ENCODE results near the gene PRH1.

The PRH1 gene

GRCh38 chr12:10842862-10843261, 41.2 kb downstream of the PRH1 start:
- no peaks in the 10 kb centered on the region for H3K9me3 ChIP-seq (ENCODE audit: control insufficient read depth, low read length)
- H3K36me3 ChIP-seq (ENCODE audit: control insufficient read depth, insufficient read depth, low read length): no peaks in the 10 kb centered on the region
- H3K4me1 ChIP-seq (ENCODE audit: control insufficient read depth, insufficient read depth, low read length, poor library complexity, severe bottlenecking): no peaks in the 10 kb centered on the region
- no peak overlapping the region for H3K27ac ChIP-seq (ENCODE audit: low read depth, low read length, severe bottlenecking)
- H3K4me3 ChIP-seq (ENCODE audit: extremely low read depth, insufficient read depth, low read length, poor library complexity, severe bottlenecking): no peak overlapping the region
- 100% methylated on average over 1 of the region's 2 CpGs; no CpG with 5 or more reads in 1 of the 2 experiments for WGBS, 2 experiments (ENCODE audit: insufficient coverage in 2 of 2)

DNA sequence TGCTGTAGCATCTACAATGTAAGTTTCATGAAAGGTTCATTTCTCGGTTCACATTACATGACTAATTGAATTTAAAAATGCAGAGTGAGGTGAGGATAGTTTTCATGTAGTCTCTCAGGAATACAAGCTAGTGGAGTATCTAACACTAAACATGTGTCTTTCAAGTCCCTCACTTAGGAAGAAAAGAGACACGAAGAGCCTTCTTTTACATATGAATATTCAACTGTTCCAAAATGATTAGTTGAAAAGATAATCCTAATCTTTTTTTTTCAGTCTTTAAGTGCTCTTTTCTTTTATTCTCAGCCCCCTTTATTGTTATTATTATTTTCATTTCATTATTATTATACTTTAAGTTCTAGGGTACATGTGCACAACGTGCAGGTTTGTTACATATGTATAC, 45.6 kb downstream of the PRH1 start:
- no peaks in the 10 kb centered on the region for H3K36me3 ChIP-seq (ENCODE audit: control insufficient read depth, insufficient read depth, low read length)
- no peak overlapping the region for H3K4me3 ChIP-seq (ENCODE audit: extremely low read depth, insufficient read depth, low read length, poor library complexity, severe bottlenecking)
- no peak overlapping the region for H3K27ac ChIP-seq (ENCODE audit: low read depth, low read length, severe bottlenecking)
- 100% methylated on average over 1 of the region's 3 CpGs; no CpG with 5 or more reads in 1 of the 2 experiments for WGBS, 2 experiments (ENCODE audit: insufficient coverage in 2 of 2)
- peaks cover 6% of the 10 kb centered on the region for H3K9me3 ChIP-seq (ENCODE audit: control insufficient read depth, low read length)
- H3K4me1 ChIP-seq (ENCODE audit: control insufficient read depth, insufficient read depth, low read length, poor library complexity, severe bottlenecking): no peaks in the 10 kb centered on the region

Data from mesodermal cell (in vitro differentiated cells).